Fibroblast of skin of right biceps (primary cell): ENCODE results near the gene IP6K1.
"Not testable (repeated sequence)": the region's sequence is repeated elsewhere in the genome, so short reads cannot be mapped to it uniquely, and the experiment has no call there.

Source experiments
- DNase-seq: peaks from one replicate; pipeline ENCODE4 v3.0.0-alpha.2; 2013

Gene IP6K1

DNA sequence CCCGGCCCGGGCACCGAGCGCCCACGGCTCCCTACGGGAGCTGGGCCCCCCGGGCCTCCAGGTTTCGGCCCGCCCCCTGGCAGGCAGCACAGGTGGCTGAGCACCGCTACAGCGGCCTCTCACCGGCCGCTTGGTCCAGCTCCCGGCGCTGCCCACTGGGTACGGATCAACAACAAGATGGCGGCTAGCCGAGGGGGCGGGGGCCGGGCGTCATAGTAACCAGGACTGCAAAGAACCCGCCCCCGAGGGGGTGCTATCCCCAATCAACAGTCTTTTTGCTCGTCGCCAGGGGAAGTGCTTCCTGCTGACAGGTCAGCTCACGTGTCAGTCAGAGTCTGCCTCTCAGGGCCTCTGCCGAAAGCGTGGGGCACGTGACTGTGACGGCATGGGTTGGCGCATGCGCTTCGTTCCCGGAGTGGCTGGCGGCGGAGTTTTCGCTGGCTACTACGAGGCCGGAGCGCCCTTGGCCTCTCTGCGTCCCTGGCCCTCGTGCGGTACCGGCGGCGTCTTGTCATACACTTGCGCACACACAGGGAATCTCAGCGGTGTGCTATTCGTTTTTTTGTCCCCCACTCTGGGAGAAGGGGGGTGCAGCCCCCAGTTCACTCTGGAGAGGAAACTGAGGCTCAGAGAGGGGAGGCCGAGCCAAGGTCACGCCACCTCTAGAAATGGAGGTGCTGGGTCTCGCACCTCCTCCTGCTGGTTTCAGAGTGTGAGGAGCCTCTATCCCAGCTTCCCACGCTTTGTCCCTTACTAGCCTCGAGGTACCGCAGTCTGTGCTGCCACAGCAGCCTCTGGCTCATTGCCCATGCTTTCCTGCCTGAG, at the start of gene IP6K1:
Gene IP6K1 (minus strand): TSS at position 186 of the 825 bp plus-strand sequence. CDS start 38,502 bp downstream, outside the sequence.
- peak; percentile 100 for DNase-seq

DNA sequence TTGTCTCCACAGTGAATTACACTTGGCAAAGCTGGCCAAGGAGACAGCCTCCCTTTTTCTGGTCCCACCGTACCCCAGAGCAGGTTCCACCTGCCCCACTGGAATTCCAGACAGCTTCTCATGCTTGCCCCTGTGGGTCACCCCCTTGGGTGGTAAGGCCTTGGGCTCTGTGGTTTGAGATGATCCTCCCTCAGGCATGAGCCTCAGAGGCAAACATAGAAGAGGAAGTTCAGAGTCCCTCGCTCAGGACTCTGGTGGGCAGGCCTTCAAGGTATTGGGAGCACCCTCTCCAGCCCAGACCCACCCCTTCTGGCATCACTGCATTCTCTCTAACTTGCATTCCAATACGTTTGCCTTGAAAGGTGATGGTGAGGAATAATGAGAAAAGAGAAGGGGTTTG, 45.0 kb upstream of the IP6K1 start:
- no peak for DNase-seq

DNA sequence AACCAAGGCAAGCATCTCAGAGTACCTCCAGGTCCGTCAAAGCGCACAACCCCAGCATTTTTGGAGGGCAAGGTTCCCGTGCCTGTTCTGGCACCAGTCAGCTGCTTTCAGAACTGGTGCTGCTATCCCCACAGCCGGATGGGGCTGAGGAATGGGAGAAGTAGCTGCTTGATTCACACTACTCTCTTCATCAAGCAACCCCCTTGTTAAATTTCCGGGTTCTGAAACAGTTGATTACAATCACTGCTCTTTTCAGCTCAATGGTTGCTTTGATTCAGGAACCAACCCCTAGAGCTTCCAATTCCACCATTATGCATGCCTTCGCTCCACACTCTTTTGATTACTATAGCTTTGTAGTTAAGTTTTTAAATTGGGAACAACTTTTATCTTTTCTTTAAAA, 39.7 kb upstream of the IP6K1 start:
- no peak for DNase-seq

DNA sequence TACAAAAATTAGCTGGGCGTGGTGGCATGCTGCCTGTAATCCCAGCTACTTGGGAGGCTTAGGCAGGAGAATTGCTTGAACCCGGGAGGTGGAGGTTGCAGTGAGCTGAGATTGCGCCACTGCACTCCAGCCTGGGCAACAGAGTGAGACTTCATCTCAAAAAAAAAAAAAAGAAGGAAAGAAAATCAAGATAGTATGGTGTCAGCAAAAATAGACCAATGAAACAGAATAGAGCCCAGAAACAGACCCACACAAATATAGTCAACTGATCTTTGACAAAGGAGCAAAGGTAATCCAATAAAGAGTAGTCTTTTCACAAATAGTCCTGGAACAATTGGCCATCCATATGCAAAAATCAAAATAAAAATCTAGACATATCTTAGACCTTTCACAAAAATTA, 36.8 kb upstream of the IP6K1 start:
- DNase-seq = not testable (repeated sequence)

- DNase-seq = peak; percentile 88
Measured at GRCh38 chr3:49813497-49814174, 27.3 kb upstream of the IP6K1 start, which contains the start of gene UBA7. Gene UBA7 (minus strand): TSS chr3:49813953. CDS start chr3:49813787, 166 bp downstream.

DNA sequence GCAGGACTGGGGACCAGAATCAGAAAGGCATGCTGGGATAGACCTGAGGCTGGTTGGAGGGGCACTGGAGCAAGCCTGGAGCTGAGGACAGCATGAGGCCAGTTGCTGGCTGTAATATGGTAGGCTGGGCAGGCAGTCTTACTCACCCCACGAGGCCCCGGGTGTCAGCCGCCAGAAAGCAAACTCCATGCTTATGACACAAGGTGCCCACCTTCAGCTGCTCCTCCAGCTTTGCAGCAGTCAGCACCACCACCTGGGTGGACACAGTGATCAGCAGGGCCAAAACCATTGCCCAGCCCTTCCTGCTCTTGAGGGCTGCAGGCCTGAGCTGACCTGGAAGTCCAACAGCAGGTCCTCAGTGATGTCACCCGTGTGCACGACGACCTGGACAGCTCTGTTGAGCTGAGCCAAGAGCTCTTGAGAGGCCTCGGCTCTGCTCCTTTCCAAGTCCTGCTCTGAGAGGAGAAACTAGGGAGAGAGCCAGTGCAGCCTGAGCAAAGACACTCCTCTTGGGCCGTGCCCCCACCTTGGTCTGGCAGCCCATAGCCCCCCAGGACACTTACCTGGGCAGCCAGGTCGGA, 26.7 kb upstream of the IP6K1 start:
- no peak for DNase-seq

GRCh38 chr3:49807431-49808114, 21.2 kb upstream of the IP6K1 start:
- DNase-seq = peak; percentile 36

- no peak for DNase-seq
Measured at GRCh38 chr3:49806850-49807249, 20.5 kb upstream of the IP6K1 start.

- peak; percentile 86 for DNase-seq
Measured at GRCh38 chr3:49805897-49806701, 19.8 kb upstream of the IP6K1 start.

DNA sequence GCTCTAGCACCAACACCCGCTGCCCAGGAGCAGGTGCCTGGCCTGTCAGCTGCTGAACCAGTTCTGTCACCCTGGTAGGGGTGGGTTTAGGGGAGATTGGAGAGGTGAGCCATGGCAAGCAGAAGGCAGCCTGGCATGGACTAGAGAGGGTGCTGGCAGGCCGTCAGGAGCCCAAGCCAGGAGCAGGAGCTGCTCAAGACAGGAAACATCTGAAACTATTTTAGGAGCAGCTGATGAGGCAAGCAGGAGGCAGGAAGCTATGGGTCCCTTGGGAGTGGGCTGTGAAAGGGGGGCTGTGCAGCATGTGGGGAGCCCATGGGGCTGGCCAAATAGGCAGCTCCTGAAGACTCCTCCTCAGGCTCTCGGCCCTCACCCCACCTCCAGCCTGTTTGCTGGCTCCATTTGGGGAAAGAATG, 19.0 kb upstream of the IP6K1 start:
- peak; percentile 97 for DNase-seq

DNA sequence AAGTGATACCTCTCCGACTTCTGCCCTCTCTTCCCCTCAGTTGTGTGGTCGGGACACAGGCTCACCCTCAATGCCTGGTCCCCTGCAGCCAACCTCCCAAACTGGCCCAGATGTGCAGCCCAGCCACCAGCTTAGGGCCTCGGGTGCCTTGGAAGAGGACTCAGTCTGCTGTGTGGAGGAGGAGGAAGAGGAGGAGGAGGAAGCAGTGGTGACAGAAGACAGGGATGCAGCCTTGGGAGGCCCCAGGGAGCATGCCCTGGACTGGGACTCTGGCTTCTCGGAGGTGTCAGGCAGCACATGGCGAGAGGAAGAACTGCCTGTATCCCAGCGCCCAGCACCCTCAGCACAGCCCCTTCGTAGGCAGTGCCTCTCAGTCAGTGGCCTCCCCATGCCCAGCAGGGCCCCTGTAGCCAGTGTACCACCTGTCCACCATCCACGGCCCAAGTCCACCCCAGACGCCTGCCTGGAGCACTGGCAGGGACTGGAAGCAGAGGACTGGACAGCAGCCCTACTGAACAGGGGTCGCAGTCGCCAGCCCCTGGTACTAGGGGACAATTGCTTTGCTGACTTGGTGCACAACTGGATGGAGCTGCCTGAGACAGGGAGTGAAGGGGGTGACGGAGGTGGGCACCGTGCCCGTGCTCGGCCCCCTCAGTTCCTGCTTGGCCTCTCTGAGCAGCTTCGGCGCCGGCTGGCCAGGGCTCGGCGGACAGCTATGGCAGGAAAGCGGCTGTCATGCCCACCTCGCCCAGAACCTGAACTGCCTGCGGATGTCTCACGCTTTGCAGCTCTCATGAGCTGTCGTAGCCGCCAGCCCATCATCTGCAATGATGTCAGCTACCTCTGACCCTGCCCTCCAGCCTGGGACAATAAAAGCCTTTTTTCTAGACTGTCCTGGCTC, 18.0 kb upstream of the IP6K1 start:
- DNase-seq = peak; percentile 23

DNA sequence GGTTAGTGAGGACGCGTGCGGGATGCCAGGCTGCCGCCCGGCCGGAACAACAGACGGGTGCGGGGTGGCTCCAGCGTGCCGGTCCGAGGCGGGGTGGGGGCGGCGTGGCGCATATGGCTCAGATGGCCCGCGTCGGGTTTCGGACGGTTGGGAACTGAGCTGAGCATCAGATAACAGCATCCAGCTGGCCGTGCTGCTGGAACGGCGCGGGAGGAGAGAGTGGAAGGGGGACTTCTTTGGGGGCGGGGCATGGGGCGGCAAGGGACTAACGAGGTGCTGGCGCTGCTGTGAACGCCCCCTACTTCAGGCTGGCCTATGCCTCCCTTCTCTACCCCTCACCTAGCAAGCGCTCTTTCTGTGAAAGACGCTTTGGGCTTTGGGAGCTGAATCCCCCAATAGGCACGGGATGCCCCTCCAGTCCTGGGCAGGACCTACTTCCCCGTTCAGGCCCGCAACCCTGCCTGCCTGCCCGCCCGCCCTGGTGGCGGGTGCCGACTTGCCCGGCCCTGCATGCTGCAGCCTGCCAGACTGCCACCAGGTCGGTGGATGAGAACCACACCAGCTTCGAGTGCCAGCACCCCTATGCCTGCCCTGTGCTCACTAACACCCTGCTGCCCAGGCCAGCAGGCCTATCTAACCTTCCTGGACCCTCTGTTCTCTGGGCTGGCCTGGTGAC, 17.3 kb upstream of the IP6K1 start:
- peak; percentile 49 for DNase-seq

- peak; percentile 81 for DNase-seq
Measured at GRCh38 chr3:49802719-49803464, 16.6 kb upstream of the IP6K1 start, which contains the start of gene INKA1. Gene INKA1 (plus strand): TSS chr3:49803261. CDS start chr3:49803393, 132 bp downstream.

- DNase-seq = no peak
Measured at GRCh38 chr3:49801160-49801559, 14.8 kb upstream of the IP6K1 start.

DNA sequence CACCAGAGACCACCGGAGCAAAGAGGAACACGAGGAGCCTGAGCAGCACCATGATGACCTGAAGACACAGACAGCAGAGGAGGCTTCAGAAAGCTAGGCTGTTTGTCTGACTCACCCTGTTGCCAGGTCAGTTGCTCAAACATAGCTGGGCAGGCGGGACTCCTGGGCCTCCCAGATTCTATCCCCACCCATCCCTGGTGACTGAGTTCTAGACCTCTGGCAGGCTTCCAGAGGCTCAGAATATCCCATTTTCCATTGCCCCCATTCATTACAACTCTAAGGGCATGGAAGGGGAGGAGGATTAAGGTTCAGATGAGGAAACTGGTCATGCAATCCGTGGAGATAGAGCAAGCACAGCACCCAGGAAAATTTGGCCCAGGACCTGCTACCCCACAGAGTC, 13.4 kb upstream of the IP6K1 start, which contains the start of gene CDHR4:
Gene CDHR4 (minus strand): TSS at position 113 of the 400 bp plus-strand sequence. CDS start 61 bp downstream, at position 52.
- peak; percentile 70 for DNase-seq

DNA sequence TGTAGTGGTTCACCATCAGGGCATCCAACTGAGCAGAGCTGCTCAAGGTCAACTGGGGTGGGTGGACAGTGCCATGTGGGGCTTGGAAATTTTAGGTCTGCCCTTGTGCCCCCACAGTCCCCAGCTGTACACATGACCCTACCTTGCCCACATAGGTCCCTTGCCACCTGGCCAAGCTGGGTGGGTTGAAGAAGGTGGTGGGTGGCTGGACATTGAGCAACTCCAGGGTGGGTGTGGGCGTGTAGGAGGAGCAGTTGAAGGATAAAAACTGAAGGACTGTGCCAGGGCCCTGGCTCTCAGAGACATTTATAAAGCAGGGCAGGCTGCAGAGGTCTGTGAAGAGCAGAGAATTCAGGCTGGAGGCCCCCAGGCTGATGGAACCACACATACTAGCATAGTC, 12.8 kb upstream of the IP6K1 start:
- DNase-seq = no peak

DNA sequence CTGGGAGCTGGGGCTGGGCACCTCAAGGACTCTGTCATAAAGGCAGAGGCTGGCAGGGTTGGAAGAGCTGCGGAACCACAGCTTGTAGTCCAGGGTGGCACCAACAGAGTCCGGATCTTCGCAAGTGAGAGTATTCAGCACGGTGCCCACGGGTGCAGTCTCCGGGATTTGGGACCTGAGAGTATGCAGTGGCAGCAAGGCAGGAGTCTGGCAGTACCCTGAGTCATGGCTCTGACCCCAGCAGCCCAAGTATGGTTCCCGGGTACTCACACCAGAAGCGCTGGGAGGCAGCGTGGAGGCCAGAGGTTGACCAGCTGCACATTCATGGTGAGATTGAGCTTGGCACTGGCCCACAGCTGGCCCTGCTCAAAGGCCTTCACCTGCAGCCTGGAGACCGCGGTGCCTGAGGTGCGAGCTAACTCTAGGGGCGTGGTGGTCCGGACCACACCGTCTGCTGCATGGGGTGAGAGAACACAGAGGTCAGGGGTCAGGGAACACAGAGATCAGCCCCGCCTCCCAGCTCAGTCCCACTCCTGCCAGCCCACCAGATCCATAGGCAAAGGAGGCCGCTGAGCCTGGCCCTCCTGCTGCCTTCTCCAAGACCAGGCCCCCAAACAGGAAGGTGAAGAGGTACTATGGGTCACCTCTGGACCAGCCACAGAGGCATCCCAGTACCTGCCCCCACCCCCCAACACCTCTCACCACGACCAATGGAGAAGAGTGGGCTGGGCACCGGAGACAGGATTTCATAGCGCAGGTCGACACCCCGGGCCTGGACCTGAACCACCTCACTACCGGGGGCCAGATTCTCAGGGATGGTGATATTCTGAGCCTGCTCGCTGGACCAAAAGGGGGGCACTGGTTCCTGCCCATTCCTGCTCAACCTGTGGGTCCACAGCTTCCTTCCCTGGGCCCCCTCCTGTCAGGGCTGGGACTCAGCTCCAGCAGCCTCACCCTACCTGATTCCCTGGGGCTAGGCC, 8.9 kb upstream of the IP6K1 start:
- no peak for DNase-seq

GRCh38 chr3:49794431-49794830, 8.1 kb upstream of the IP6K1 start:
- no peak for DNase-seq
